IPS-NIHi7 (cell line): Measurements from ENCODE around the gene ELMO1.

Experiments
- DNase-seq: peaks from one replicate; pipeline ENCODE4 v3.0.0; 2012; ENCODE audit warnings: mixed read lengths; ENCODE audit errors: extremely low spot score

Gene ELMO1

DNA sequence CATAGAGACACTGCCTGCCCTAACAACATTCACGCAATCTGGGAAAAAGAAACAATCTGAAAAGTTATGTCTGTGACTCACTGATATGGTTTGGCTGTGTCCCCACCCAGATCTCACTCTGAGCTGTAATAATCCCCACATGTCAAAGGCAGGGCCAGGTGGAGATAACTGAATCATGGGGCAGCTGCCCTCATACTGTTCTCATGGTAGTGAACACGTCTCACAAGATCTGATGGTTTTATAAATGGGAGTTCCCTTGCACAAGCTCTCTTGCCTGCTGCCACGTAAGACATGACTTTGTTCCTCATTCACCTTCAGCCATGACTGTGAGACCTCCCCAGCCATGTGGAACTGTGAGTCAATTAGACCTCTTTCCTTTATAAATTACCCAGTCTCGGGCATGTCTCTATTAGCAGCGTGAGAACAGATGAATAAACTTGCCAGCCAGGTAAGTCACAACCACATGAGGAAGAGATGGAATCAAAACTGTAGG lies 382.8 kb downstream of the ELMO1 start:
- DNase-seq: no peak

DNA sequence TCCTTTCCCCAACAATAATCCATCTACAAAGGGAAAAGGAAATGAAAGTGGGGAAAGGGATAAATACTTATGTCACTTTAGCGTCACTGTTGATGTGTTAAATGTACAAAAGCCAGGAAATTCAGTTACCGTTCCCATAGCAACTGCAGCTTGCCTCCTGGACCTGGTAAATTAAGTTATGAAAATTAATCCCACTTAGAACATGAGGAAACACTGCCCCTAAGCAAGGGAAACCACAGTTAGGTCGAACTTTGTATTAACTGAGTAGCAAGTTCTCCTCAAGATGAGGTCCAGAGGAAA lies 386.2 kb downstream of the ELMO1 start:
- DNase-seq: no peak

- DNase-seq: no peak
These were observed 386.7 kb downstream of the ELMO1 start for GRCh38 chr7:37061849-37062559.

DNA sequence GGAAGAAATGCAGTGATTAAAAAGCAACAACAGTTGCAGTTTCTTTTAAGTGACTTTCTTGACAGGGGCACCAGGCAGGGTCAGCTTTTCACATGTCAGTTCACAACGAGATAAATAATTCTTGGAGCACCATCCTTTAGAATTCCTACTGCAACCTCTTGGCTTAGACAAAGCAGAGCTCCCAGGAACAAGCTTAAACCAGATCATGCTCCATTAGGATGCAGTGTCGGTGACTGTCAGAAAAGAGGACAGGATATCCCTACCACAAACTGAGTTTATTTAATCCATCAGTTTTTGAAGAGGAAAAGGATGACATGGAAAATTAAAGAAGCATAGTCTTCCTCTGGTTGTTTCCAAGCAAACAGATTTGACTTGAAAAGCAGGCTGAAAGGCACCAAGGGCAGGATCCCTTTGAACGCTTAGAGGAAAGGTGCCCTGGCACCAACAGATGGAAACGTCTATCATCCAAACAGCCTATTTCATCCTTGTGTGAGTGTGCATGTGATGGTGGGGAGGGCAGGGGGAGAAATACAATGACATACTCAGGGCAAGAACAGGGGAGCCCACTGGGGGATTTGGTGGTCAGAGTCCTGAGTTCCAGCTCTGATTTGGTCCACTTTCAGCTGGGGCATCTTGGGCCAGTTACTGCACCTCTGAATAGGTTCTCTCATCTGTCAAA lies 392.3 kb downstream of the ELMO1 start:
- no peak for DNase-seq

DNA sequence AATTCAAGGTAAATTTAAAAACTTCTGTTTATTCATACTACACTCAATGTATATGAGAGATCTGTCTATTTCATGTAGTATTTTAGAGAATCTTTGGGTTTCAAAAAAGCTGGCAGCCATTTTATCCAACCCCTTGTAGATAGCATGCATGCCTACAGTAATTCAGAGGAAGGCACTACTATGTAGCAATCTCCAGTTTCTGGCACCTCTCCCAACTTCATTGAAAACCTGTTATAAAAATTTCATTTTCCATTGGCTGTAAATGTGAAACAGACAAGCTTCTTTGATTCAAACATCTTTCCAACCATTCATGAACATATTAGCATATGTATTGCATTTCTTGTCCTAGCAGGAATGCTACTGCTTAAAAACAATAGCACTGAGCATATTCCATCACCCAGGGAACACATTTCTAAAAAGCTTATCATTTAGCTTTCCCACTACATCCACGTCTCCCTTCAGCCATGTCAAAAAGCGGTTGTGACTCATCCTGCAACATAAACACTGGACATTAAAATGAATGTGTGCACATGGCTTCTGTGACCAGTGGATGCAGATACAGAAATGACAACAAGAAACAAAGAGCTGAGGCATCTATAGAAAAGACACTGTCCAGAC lies 393.9 kb downstream of the ELMO1 start:
- no peak for DNase-seq

DNA sequence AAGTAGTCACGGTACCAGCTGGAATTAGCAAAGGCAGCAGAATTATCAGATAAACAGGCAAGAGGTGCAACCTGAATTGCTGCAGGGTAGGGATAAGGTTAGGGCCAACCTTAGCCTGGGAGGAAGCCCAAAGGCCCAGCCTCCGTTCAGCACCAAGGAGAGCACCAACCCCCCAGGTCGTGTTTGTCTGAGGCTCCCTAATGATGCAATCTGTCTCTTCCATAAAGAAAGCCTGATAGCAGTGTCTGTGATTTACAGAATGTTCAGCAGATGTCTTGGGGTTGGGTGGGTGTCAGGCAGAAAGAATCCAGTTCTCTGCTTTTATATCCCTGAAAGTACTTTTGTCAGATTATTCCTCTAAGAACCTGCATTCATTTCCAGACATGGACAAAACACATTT lies 396.0 kb downstream of the ELMO1 start:
- DNase-seq: peak; percentile 84

DNA sequence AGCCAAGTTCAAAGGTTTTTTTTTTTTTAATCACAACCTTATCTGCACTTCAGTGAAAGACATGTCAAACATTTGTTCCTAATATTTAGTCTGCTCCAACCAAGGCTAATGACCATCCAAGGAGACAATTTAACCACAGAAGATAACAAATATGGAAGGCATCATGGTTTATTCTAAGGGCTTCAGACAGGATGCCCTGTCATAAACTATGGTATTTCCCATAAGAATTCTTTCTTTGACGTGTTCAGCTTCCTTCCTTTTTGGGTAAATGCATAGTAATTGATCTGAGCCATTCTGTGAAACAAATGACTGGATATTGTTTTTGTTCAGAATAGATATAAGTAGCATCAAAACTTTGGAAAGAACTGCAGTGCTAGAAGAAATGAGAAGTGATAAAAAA lies 397.9 kb downstream of the ELMO1 start:
- DNase-seq: no peak

DNA sequence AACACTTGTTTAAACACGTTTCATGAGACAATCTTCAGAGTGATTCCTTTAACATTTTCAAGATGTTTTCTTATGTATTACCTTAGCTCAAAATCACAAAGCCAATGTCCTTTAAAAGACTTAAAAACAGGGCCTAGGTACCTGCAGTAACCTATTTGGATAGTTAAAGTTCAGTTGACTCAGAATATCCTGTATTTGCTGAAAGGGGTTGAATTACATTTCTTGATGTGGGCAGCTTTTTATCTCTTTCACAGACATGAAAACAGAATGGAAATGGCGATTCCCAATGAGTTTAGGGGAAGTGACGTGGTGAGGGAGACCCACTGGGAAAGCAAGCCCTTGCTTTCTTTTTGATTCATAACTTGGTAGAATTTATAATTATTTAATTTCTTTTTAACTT lies 400.0 kb downstream of the ELMO1 start:
- no peak for DNase-seq

DNA sequence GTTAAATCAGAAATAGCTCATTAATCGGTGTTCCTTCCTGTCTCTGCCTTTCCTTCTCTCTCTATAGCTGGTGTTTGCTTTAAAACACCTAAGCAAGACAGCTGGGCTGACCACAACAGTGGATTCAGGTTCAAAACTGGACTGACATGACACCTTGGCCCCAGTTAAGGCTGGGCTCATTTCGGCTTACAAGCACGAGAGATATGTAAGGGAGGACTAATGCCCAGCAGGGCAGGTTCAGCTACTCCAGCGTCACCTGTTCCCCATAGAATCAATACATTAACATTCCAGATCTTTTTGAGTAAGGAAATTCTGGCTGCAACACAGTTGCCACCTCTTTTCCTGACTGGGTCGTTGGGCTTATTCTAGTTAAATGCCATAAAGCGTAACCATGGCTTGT lies 401.4 kb downstream of the ELMO1 start:
- no peak for DNase-seq

DNA sequence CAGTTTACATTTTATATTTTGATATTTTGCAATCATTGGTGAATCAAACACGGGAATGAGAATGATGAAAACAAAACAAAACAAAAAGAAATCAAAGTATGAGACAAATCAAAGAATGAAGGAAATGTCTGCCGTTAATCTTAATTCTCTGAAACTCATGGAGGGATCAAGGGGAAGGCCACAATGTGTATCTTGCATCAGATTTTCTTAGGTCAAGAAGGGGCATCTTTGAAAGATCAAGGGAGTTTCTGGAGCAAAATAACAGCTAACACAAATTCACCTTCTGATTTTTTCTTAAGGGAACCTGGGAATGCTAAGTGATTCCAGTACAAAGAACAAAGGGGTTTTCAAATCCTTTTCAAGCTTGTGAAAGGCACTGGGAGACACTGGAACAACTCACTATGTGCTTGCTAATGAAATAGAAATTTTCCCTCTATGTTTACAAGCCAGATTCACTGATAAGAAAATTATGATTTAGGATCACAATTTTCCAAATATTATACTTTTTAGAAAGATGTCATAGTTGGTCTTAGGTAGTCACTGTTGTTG lies 402.1 kb downstream of the ELMO1 start:
- no peak for DNase-seq

- DNase-seq: no peak
These were observed 402.9 kb downstream of the ELMO1 start for GRCh38 chr7:37045681-37046179.

DNA sequence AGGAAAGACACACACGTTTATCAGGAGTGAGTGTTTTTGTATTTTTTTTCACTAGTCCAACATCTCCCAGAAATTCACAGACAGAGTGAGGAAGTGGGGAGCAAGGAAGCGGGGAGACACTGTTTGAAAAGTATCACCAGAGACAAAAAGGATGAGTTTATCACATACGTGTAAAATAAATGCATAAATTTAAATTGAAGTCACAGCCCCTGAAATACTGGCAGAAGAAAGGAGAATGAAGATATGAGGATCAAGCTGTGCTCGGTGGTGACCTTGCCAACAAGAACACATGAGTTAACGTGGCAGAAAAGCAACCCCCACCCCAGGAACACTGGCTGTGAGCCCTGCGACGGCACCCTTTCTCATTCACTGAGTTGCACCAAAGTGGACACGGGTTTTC lies 407.2 kb downstream of the ELMO1 start:
- no peak for DNase-seq

DNA sequence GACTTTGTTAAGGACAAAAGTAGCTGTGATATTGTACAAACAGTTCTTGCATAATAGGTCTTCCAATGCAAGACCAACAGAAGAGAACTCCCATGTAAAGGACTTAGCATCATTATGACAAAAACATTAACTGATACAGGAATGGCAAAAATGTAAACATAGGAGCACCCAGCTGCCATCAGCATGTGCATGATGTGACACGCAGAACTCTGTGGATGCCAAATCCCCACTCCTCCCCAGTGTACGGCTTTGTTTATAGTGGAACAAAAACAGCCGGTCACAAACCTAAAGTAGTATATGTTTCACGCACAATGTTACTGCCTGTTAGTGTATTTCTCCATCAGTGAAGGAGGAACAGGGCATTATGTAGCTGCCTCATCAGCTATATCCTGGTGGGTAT lies 408.3 kb downstream of the ELMO1 start:
- DNase-seq: no peak

- DNase-seq: no peak
These were observed 409.4 kb downstream of the ELMO1 start for GRCh38 chr7:37039131-37039749.

DNA sequence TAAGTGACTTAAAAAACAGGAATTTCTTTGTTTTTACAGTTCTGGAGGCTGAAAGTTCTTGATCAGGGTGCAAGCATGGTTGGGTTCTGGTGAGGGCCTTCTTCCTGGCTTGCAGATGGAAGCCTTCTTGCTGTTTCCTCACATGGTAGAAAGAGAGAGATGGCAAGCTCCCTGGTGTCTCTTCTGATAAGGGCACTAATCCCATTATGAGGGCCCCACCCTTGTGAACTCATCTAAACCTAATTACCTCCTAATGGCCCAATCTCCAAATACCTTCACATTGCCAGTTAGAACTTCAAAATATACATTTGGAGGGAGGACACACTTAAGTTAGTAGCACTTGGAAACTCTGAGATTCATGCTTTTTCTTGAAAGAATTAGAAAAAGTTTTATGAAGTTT lies 410.0 kb downstream of the ELMO1 start:
- DNase-seq: no peak

DNA sequence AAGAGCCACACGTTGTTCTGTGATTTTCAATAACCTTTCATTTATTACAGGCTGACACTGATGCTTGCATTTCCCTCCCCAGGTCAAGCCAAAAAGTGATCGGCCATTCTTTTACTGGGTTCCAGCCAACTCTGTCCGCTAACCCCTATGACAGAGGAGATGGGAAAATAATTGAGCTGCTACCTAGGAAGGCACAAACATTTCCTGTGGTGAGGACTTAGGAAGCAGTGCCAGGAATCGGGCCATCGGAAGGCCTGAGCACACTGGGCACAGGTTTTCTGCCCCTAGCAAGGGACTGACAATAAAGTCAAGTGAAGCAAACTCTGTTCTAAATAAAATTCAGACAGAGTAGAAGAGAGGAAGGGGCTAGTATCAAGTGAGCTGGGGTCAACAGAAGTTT lies 411.4 kb downstream of the ELMO1 start:
- no peak for DNase-seq

- DNase-seq: no peak
These were observed 413.0 kb downstream of the ELMO1 start for GRCh38 chr7:37035631-37036030.

DNA sequence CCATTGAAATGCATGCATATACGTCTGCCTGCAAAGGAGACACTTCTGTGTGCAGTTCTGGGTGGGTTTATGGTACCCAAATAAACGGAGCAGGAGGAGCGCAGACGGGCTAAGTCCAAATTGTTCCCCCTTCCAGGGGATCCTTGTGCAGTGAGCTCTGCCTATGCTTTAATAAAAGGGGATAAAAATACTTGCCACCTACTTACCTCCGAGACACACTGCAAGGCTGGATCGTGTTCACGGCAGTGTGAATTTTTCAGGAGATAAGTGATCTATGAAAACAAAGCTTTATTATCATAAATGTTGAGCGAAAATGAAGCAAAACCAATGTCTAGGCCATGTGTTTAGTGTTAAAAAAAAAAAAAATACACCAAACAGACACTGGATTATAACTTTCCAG lies 415.5 kb downstream of the ELMO1 start:
- no peak for DNase-seq

- DNase-seq: no peak
These were observed 416.4 kb downstream of the ELMO1 start for GRCh38 chr7:37032258-37032601.

- DNase-seq: peak; percentile 80
These were observed 416.9 kb downstream of the ELMO1 start for GRCh38 chr7:37031571-37032257.

GRCh38 chr7:37028909-37029440 lies 419.7 kb downstream of the ELMO1 start:
- no peak for DNase-seq
